Upper lobe of left lung (tissue), 6 donors: ENCODE results near the gene U2AF1L4. TPM values are rescaled to one million over a fixed set of nuclear protein-coding genes. Genes with fewer than 3 reads are reported as not detected.

ENCODE experiments used
- ATAC-seq, 2 donors: fragments of 200-7000 bp; cut with Tn5 transposase; one replicate each; pipeline ENCODE4 v1.9.1; 2022; ENCODE audit warnings: mild to moderate bottlenecking in 2 of 2, moderate library complexity in 2 of 2; ENCODE audit not compliant: low FRiP score in 2 of 2
- DNase-seq, 2 donors: peaks; one replicate each; pipeline ENCODE4 v3.0.0-alpha.2; 2019 to 2020
- H3K27ac ChIP-seq, 4 donors: fragments of 200-600 bp; sonication (generic); one replicate each; pipeline ENCODE4 v1.5.1; 2016 to 2019
- H3K27me3 ChIP-seq, 4 donors: fragments of 200-600 bp; sonication (generic); one replicate each; pipeline ENCODE4 v1.5.1; 2017 to 2019
- H3K36me3 ChIP-seq, 4 donors: fragments of 200-600 bp; sonication (generic); one replicate each; pipeline ENCODE4 v1.5.1; 2016 to 2019
- H3K4me1 ChIP-seq, 4 donors: fragments of 200-600 bp; sonication (generic); one replicate each; pipeline ENCODE4 v1.5.1; 2018 to 2019
- H3K4me3 ChIP-seq, 4 donors: fragments of 200-600 bp; sonication (generic); one replicate each; pipeline ENCODE4 v1.5.1; 2017 to 2019; ENCODE audit warnings: mild to moderate bottlenecking in 2 of 4, moderate library complexity in 1 of 4
- H3K9me3 ChIP-seq, 4 donors: fragments of 200-600 bp; sonication (generic); one replicate each; pipeline ENCODE4 v1.5.1; 2018 to 2019
- EP300 ChIP-seq, 4 donors: sonication (generic); formaldehyde crosslinking; IDR thresholded peaks; one replicate each; pipeline ENCODE4 v1.5.1; 2017; ENCODE audit warnings: antibody characterized with exemption in 4 of 4, control low read depth in 2 of 4
- POLR2A ChIP-seq, 4 donors: fragments of 450-650 bp; IDR thresholded peaks; one replicate each; pipeline ENCODE4 v1.5.1; 2016 to 2017; ENCODE audit warnings: antibody characterized with exemption in 4 of 4, mild to moderate bottlenecking in 2 of 4
- POLR2AphosphoS5 ChIP-seq, 2 donors: sonication (generic); formaldehyde crosslinking; IDR thresholded peaks; one replicate each; pipeline ENCODE4 v1.5.1; 2017; ENCODE audit warnings: antibody characterized with exemption in 2 of 2
- WGBS, 2 donors: methylation state at CpG; one replicate each; pipeline ENCODE4 v1.1.5; 2017 to 2018; 5-methylcytosine and 5-hydroxymethylcytosine counted together
- total RNA-seq, 6 donors: library from RNA; depleted of rRNA in 4 of 6; stranded (reverse); fragments of >200 nt in 4 of 6; gene quantifications; one replicate each; pipeline versions ENCODE4 v1.1.0 to v1.2.1, GENCODE V29; 2016 to 2021
- TF ChIP-seq, protein P1 (sequence below), 6 experiments: fragments of 450-650 bp in 4 of 6; fragments of 200-600 bp in 2 of 6; sonication (generic) in 2 of 6; IDR thresholded peaks; one replicate each; pipeline ENCODE4 v1.5.1; 2016 to 2019; ENCODE audit warnings: antibody characterized with exemption in 6 of 6
- donor health status: DM: no; HTN: no; CAD: no; lungs with moderate emphysema.
- donor health status: DM: no; HTN: yes; CAD: no; lungs with severe emphysema.

U2AF1L4 gene
- total RNA-seq, 6 donors from 2014 or later: 8.5 to 157 (median 22.0) TPM

DNA sequence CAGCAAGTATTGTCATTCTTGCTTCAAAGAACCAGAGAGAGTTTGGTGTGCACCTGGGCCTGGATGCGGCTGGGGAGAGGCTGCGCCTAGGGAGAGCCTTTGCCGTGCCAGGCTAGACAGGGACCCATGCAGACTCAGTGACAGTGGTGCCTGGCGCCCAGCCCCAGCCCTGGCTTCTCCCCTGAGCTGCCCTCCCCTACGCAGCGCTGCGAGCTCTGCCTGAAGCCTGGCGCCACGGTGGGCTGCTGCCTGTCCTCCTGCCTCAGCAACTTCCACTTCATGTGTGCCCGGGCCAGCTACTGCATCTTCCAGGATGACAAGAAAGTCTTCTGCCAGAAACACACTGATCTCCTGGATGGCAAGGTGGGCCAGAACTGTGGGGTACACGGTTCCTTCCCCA is 15.5 kb downstream of the U2AF1L4 start:
- no peak for DNase-seq
- TF ChIP-seq, protein P1, sequence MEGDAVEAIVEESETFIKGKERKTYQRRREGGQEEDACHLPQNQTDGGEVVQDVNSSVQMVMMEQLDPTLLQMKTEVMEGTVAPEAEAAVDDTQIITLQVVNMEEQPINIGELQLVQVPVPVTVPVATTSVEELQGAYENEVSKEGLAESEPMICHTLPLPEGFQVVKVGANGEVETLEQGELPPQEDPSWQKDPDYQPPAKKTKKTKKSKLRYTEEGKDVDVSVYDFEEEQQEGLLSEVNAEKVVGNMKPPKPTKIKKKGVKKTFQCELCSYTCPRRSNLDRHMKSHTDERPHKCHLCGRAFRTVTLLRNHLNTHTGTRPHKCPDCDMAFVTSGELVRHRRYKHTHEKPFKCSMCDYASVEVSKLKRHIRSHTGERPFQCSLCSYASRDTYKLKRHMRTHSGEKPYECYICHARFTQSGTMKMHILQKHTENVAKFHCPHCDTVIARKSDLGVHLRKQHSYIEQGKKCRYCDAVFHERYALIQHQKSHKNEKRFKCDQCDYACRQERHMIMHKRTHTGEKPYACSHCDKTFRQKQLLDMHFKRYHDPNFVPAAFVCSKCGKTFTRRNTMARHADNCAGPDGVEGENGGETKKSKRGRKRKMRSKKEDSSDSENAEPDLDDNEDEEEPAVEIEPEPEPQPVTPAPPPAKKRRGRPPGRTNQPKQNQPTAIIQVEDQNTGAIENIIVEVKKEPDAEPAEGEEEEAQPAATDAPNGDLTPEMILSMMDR (IDR thresholded peaks at IDR 0.05): no peak
- TF ChIP-seq POLR2A (IDR thresholded peaks at IDR 0.05): no peak
- TF ChIP-seq POLR2AphosphoS5 (IDR thresholded peaks at IDR 0.05): no peak
- TF ChIP-seq EP300 (IDR thresholded peaks at IDR 0.05): no peak
- Histone ChIP-seq H3K4me1 (no peaks in the 10 kb centered on the region), H3K4me3 (no peak overlapping the region), H3K27ac (no peak overlapping the region), H3K9me3 (no peaks in the 10 kb centered on the region), H3K27me3 (no peaks in the 10 kb centered on the region), H3K36me3 (peaks cover 62 to 100% (median 97%) of the 10 kb centered on the region in 4 donors)
- ATAC-seq: no peak
- 77 to 94% methylated on average over 3 to 11 of the region's 11 CpGs for WGBS, 2 donors

DNA sequence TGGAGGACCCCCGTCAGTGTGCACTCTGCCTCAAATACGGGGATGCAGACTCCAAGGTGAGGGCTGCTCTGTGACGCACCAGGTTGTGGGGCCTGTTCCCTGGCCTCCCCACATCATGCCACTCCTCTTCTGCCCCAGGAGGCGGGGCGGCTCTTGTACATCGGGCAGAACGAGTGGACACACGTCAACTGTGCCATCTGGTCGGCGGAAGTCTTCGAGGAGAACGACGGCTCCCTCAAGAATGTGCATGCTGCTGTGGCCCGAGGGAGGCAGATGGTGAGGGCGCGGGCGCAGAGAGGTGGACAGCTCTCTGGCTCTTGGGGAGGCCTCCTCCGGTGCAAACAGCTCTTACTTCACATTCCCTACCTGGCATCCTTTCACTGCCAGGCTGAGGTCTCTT is 16.2 kb downstream of the U2AF1L4 start:
- H3K4me3 ChIP-seq: no peak overlapping the region
- H3K4me1 ChIP-seq: no peaks in the 10 kb centered on the region
- H3K27me3 ChIP-seq: no peaks in the 10 kb centered on the region
- H3K27ac ChIP-seq: no peak overlapping the region
- ATAC-seq (no peak), DNase-seq (no peak)
- 86 to 87% methylated on average over 17 to 18 of the region's 18 CpGs for WGBS, 2 donors
- TF ChIP-seq EP300 (IDR thresholded peaks at IDR 0.05) (no peak), POLR2AphosphoS5 (IDR thresholded peaks at IDR 0.05) (no peak), POLR2A (IDR thresholded peaks at IDR 0.05) (no peak)
- TF ChIP-seq, protein P1 (IDR thresholded peaks at IDR 0.05): no peak
- H3K36me3 ChIP-seq: peaks cover 68 to 100% (median 97%) of the 10 kb centered on the region in 4 donors
- no peaks in the 10 kb centered on the region for H3K9me3 ChIP-seq

DNA sequence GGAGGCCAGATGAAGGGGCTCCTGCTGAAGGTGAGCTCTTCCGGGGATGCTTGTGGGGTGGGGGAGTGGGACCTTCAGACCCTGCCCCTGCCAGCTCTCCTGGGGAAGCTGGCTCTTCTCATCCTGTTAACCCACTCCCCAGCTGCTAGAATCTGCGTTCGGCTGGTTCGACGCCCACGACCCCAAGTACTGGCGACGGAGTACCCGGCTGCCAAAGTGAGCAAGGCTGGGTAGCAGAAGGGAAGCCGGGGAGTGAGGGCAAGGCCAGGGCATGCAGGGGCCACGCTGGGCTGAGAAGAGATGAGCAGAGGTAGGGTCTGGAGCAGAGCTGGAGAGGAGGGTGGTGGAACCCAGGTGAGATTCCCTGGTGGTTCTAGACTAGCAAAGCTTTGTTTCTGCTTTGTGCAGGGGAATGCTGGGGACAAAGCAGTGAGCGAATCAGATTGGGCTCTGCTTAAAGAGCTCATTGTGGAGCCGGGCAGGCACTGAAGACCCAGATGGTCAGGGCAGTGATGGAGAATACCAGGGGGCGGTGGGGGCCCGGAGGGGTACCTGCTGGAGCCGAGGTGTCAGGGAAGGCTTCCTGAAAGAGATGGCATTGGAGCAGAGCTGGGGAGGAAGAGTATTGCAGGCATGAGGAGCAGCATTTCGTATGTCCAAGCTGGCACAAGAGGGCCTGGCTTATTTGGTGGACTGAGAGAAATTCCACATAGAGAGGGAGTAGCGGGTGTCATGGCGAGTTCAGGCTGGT is 17.1 kb downstream of the U2AF1L4 start:
- WGBS, 2 donors: 94 to 97% methylated on average over 12 to 18 of the region's 19 CpGs
- ATAC-seq: no peak
- peaks cover 77 to 100% (median 97%) of the 10 kb centered on the region in 4 donors for H3K36me3 ChIP-seq
- TF ChIP-seq POLR2AphosphoS5 (IDR thresholded peaks at IDR 0.05) (no peak), EP300 (IDR thresholded peaks at IDR 0.05) (no peak), POLR2A (IDR thresholded peaks at IDR 0.05) (no peak)
- TF ChIP-seq, protein P1 (IDR thresholded peaks at IDR 0.05): no peak
- no peaks in the 10 kb centered on the region for H3K27me3 ChIP-seq
- no peaks in the 10 kb centered on the region for H3K4me1 ChIP-seq
- H3K27ac ChIP-seq: no peak overlapping the region
- H3K9me3 ChIP-seq: no peaks in the 10 kb centered on the region
- no peak overlapping the region for H3K4me3 ChIP-seq
- no peak for DNase-seq

DNA sequence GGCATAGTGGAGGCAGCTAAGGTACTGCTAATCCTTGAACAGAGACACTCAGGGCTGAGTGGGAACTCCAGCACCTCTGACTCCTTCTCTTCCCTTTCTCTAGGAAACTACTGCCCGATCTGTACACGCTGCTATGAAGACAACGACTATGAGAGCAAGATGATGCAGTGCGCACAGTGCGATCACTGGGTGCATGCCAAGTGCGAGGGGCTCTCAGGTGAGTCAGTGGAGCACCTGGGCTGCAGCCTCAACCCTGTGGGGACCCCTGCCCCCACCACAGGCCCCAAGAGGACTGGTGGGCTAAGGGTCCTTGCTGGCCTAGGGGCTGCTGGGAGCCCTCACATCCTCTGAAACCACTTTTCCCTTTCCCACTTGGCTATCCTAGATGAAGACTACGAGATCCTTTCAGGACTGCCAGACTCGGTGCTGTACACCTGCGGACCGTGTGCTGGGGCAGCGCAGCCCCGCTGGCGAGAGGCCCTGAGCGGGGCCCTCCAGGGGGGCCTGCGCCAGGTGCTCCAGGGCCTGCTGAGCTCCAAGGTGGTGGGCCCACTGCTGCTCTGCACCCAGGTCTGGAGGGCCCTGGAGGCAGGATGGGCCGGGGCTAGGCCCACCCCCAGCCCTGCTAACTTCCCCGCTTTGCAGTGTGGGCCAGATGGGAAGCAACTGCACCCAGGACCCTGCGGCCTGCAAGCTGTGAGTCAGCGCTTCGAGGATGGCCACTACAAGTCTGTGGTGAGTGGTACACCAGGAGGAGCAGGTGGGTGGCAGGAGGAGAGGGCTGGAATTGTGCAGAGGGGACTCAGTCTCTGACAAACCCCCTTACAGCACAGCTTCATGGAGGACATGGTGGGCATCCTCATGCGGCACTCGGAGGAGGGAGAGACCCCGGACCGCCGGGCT is 17.9 kb downstream of the U2AF1L4 start:
- H3K36me3 ChIP-seq: peaks cover 82 to 100% (median 97%) of the 10 kb centered on the region in 4 donors
- DNase-seq: no peak

More for the DNA sequence above, 17.9 kb downstream of the U2AF1L4 start:
- WGBS, 2 donors: 94% methylated on average over 13 to 23 of the region's 25 CpGs
- Histone ChIP-seq H3K27me3 (no peaks in the 10 kb centered on the region), H3K27ac (no peak overlapping the region), H3K9me3 (no peaks in the 10 kb centered on the region), H3K4me1 (no peaks in the 10 kb centered on the region), H3K4me3 (no peak overlapping the region)
- ATAC-seq: no peak
- TF ChIP-seq POLR2AphosphoS5 (IDR thresholded peaks at IDR 0.05) (no peak), EP300 (IDR thresholded peaks at IDR 0.05) (no peak), POLR2A (IDR thresholded peaks at IDR 0.05) (no peak)
- TF ChIP-seq, protein P1 (IDR thresholded peaks at IDR 0.05): no peak
